ENCODE results near the gene YBEY. TPM values are rescaled to one million over a fixed set of nuclear protein-coding genes. Genes with fewer than 3 reads are reported as not detected.

YBEY gene
- total and polyA plus RNA-seq, 2 experiments from 2014 or later: 16.4 to 19.1 TPM

DNA sequence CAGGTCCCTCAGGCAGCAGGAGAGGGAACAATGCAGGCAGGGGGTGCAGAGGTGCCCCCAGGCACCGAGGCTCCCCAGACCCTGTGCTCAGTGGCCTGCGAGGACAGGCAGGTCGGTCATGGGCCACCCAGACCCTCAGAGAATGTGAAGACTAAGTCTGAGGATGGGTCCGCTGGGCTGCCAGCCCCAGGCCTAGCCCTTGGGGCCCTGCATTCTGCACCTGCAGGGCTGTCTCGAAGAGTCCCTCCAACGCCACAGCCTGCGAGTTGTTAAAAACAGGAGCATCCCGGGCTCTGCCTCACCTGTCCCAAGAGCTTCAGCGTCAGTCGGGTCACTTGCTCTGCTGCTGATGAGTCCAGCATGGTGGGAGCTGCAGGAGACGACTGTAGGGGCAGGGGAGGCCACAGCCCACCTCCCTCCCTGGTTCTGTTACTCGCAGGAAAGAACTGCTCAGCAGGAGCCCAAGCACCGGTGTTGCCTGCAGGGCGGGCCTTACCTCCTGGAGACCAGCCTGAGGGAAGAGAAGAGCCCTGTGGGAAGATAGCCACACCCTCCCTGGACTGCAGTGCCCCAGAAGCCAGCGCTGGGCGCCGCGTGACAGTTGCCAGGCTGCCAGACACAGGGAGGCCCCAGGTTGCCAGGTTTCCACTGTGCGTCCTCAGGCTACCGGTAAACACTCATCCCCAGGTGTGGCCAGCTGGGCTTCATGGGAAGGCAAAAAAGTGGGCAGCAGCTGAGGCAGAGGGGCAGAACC is 31.7 kb downstream of the YBEY start:
- 84 to 85% methylated on average over 20 of the region's 20 CpGs for WGBS, 2 experiments (ENCODE audit: low coverage in 1 of 2, low lambda C conversion rate in 2 of 2, missing lambda C conversion rate in 2 of 2)
- in situ Hi-C loops (cut with MboI): no loop called here

DNA sequence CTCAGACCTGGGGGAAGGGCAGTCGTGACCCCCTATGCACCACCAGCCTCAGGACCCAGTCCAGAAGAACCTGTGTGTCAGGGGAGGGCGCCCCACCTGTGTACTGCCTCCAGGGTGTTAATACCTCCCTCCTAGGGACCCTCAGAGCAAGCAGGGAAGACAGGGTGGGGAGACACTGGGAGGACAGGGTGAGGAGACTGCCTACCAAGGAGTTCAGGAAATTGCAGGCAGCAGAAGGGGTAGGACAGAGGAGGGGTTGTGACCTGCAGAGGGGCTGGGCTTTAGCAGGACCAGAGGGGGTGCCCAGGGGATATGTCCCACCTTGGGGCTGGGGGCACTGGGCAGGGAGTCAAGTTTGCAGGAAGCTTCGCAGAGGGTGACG is 32.3 kb downstream of the YBEY start:
- Histone ChIP-seq H3K9ac (no peak overlapping the region), H3K4me2 (ENCODE audit: unreplicated experiment) (no peak overlapping the region), H2AFZ (no peak overlapping the region), H4K20me1 (ENCODE audit: insufficient read depth) (no peaks in the 10 kb centered on the region), H3K4me3 (no peak overlapping the region), H3K9me2 (ENCODE audit: insufficient read depth) (no peaks in the 10 kb centered on the region), H3K79me2 (ENCODE audit: insufficient read depth) (peaks cover 42% of the 10 kb centered on the region), H3K9me3 (ENCODE audit: low read depth) (no peaks in the 10 kb centered on the region), H3K27me3 (replicated peaks; ENCODE audit: insufficient read depth) (no peaks in the 10 kb centered on the region), H3K4me1 (ENCODE audit: insufficient read depth) (peaks cover 8% of the 10 kb centered on the region), H3F3A (ENCODE audit: insufficient read depth) (no peaks in the 10 kb centered on the region), H3K27ac (no peak overlapping the region), H3K36me3 (ENCODE audit: low read depth) (no peaks in the 10 kb centered on the region)
- 94 to 99% methylated on average over 4 of the region's 4 CpGs for WGBS, 2 experiments (ENCODE audit: low coverage in 1 of 2, low lambda C conversion rate in 2 of 2, missing lambda C conversion rate in 2 of 2)
- TF ChIP-seq EZH2phosphoT487 (IDR thresholded peaks at IDR 0.05; ENCODE audit: insufficient read depth, low read depth) (no peak), EZH2 (IDR thresholded peaks at IDR 0.05; ENCODE audit: insufficient read depth, poor library complexity, severe bottlenecking) (no peak)
- in situ Hi-C loops (cut with MboI): no loop called here
- DNase-seq: no peak

More for the DNA sequence above, 31.7 kb downstream of the YBEY start:
- Histone ChIP-seq H3K27ac (no peak overlapping the region), H3K9ac (no peak overlapping the region), H3K9me3 (ENCODE audit: low read depth) (no peaks in the 10 kb centered on the region), H3F3A (ENCODE audit: insufficient read depth) (no peaks in the 10 kb centered on the region), H3K4me3 (no peak overlapping the region), H3K79me2 (ENCODE audit: insufficient read depth) (peaks cover 36% of the 10 kb centered on the region), H3K9me2 (ENCODE audit: insufficient read depth) (no peaks in the 10 kb centered on the region), H3K27me3 (replicated peaks; ENCODE audit: insufficient read depth) (no peaks in the 10 kb centered on the region), H3K4me2 (ENCODE audit: unreplicated experiment) (no peak overlapping the region), H4K20me1 (ENCODE audit: insufficient read depth) (no peaks in the 10 kb centered on the region), H3K36me3 (ENCODE audit: low read depth) (no peaks in the 10 kb centered on the region), H2AFZ (no peak overlapping the region), H3K4me1 (ENCODE audit: insufficient read depth) (peaks cover 8% of the 10 kb centered on the region)
- no peak for DNase-seq
- TF ChIP-seq EZH2 (IDR thresholded peaks at IDR 0.05; ENCODE audit: insufficient read depth, poor library complexity, severe bottlenecking) (no peak), EZH2phosphoT487 (IDR thresholded peaks at IDR 0.05; ENCODE audit: insufficient read depth, low read depth) (no peak)

DNA sequence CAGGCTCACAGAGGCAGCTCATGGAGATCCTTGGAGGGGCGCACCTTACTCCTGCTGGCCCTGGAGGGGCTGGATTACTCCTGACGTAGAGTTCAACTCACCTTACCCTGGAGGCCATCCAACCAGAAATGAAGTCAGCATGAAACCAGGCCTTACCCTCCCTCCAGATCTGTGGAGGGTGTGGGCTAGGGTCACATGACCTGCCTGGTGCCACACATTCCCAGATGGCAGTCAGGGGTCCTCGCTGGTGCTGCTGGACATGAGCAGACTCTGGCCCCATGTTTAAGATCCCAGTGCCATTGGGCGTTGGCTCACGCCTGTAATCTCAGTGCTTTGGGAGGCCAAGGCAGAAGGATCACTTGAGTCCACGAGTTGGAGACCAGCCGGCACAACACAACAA is 33.0 kb downstream of the YBEY start:
- TF ChIP-seq EZH2 (IDR thresholded peaks at IDR 0.05; ENCODE audit: insufficient read depth, poor library complexity, severe bottlenecking) (no peak), EZH2phosphoT487 (IDR thresholded peaks at IDR 0.05; ENCODE audit: insufficient read depth, low read depth) (no peak)
- H3K9ac ChIP-seq: no peak overlapping the region
- H3K4me2 ChIP-seq (ENCODE audit: unreplicated experiment): no peak overlapping the region
- in situ Hi-C loops (cut with MboI): no loop called here
- no peak overlapping the region for H3K27ac ChIP-seq
- H3K36me3 ChIP-seq (ENCODE audit: low read depth): no peaks in the 10 kb centered on the region
- H3K4me3 ChIP-seq: no peak overlapping the region
- no peaks in the 10 kb centered on the region for H3K27me3 ChIP-seq (replicated peaks; ENCODE audit: insufficient read depth)
- H3K79me2 ChIP-seq (ENCODE audit: insufficient read depth): peaks cover 42% of the 10 kb centered on the region
- H2AFZ ChIP-seq: no peak overlapping the region
- no peaks in the 10 kb centered on the region for H3K9me2 ChIP-seq (ENCODE audit: insufficient read depth)
- no peaks in the 10 kb centered on the region for H4K20me1 ChIP-seq (ENCODE audit: insufficient read depth)
- no peak for DNase-seq
- peaks cover 8% of the 10 kb centered on the region for H3K4me1 ChIP-seq (ENCODE audit: insufficient read depth)
- 96 to 99% methylated on average over 7 of the region's 7 CpGs for WGBS, 2 experiments (ENCODE audit: low coverage in 1 of 2, low lambda C conversion rate in 2 of 2, missing lambda C conversion rate in 2 of 2)
- no peaks in the 10 kb centered on the region for H3K9me3 ChIP-seq (ENCODE audit: low read depth)
- H3F3A ChIP-seq (ENCODE audit: insufficient read depth): no peaks in the 10 kb centered on the region

DNA sequence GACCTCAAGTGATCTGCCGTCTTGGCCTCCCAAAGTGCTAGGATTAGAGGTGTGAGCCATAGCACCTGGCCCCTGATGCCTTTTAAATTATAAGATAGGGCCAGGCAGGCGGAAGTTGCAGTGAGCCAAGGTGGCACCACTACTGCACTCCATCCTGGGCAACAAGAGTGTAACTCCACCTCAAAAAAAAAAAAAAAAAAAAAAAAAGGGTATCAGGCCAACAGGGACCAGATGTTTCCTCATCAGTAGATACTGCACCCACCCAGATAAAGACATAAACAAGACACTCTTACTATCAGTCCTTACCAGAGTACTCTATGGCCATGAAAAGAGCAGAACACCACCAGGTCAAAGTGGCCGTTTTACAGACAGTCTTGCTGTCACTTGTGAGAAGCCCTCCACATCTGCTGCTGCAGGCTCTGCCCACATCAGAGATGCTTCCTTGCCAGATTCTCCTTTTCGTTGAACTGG is 34.2 kb downstream of the YBEY start:
- in situ Hi-C loops (cut with MboI): no loop called here
- peaks cover 2% of the 10 kb centered on the region for H3F3A ChIP-seq (ENCODE audit: insufficient read depth)
- no peak overlapping the region for H3K4me2 ChIP-seq (ENCODE audit: unreplicated experiment)
- TF ChIP-seq EZH2phosphoT487 (IDR thresholded peaks at IDR 0.05; ENCODE audit: insufficient read depth, low read depth) (no peak), EZH2 (IDR thresholded peaks at IDR 0.05; ENCODE audit: insufficient read depth, poor library complexity, severe bottlenecking) (no peak)
- no peaks in the 10 kb centered on the region for H3K36me3 ChIP-seq (ENCODE audit: low read depth)
- no peak overlapping the region for H3K4me3 ChIP-seq
- no peaks in the 10 kb centered on the region for H3K9me3 ChIP-seq (ENCODE audit: low read depth)
- H3K79me2 ChIP-seq (ENCODE audit: insufficient read depth): peaks cover 45% of the 10 kb centered on the region
- H4K20me1 ChIP-seq (ENCODE audit: insufficient read depth): no peaks in the 10 kb centered on the region
- H3K27me3 ChIP-seq (replicated peaks; ENCODE audit: insufficient read depth): no peaks in the 10 kb centered on the region
- H3K9me2 ChIP-seq (ENCODE audit: insufficient read depth): no peaks in the 10 kb centered on the region
- WGBS, 2 experiments (ENCODE audit: low coverage in 1 of 2, low lambda C conversion rate in 2 of 2, missing lambda C conversion rate in 2 of 2): 47 to 49% methylated on average over 4 of the region's 4 CpGs
- no peak overlapping the region for H3K27ac ChIP-seq
- DNase-seq: no peak
- H2AFZ ChIP-seq: no peak overlapping the region
- peaks cover 8% of the 10 kb centered on the region for H3K4me1 ChIP-seq (ENCODE audit: insufficient read depth)
- no peak overlapping the region for H3K9ac ChIP-seq

Data from GM23248 (cell line).